GM04503 (cell line): Measurements from ENCODE around the gene METTL21C.

ENCODE experiments used
- DNase-seq: peaks from one replicate; pipeline ENCODE4 v3.0.0-alpha.2; 2012; ENCODE audit warnings: low read depth

METTL21C gene

GRCh38 chr13:102694937-102695336 is at the start of gene METTL21C:
METTL21C (minus strand) TSS chr13:102695044; CDS start chr13:102694498, 546 bp downstream.
- DNase-seq, result no peak

- DNase-seq, result no peak
These were observed 47.7 kb upstream of the METTL21C start for GRCh38 chr13:102742506-102742905.

DNA sequence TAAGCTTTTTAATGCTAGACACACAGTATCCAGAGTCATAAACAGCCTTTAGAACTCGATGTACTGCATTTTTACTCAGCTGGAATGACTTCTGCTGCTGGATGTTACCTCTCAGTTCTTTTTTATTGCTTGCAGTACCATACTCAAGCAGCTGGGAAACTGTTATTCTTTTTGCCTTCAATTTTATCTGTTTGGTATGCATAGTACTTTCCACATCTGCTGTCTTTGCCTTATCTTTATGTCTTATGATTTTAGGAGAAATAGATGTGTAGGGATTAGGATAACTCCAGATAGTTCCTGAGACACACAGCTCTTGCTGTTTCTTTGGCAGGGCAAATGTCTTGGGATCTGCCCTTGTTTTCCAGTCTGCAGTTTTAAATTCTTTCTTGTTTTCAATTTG is 47.3 kb upstream of the METTL21C start:
- no peak for DNase-seq

- no peak for DNase-seq
These were observed 34.9 kb upstream of the METTL21C start for GRCh38 chr13:102729560-102730270.

GRCh38 chr13:102726430-102726829 is 31.6 kb upstream of the METTL21C start:
- DNase-seq, result no peak

DNA sequence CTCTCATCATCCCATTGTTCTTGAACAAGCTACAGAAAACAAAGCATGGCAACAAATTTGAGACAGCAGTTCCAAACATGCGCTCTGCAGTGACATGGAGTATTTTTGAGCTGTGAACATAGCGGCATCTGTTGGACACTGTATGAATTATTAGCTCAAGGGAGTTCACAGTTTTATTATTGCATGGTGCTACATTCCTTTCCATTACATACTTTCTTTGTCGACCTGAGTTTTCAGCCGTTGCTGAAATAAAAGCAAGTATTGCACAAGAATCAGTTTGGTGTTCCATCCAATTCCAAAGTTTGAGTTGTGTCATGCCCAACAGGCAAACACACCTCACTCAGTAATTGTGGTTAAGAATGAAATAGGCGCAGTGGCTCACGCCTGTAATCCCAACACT is 30.1 kb upstream of the METTL21C start:
- DNase-seq, result peak; percentile 58

DNA sequence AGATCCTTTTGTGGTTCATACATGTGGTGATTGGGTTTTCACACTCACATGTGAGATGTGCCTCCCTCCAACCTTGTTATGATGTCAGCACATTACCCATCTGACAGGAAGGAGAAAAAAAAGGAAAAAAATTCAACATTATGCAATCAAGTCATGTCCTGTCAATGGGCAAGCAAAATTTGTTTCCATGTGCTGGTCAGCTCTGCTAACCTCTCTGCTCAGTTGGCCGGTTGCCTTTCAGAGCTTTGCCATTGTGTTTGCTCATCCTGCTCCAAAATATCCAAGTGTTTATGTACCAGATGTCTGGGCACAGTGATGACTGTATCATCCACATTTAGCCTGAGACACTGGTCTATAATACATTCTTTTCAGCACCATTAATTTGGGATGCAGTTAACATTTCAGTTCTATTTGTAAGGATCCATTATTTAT is 27.0 kb upstream of the METTL21C start:
- peak; percentile 97 for DNase-seq

DNA sequence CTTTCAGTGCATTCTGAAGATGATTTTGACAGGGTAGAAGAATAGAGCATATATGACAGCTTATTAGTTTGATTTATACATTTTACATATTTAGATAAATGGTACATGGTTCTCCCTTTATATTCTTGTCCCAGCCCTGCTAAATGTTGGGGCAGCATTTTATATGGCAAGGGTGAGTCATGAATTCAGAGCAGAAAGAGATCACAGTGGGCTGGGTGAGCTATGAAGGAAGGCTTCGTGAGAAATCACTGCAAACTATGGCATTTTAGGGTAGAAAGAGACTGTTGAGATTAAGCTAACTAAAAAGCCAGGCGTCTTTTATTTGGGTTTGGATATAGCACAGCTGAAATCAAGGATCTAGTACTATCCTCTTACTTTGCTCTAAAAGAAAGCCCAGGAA is 23.9 kb upstream of the METTL21C start:
- DNase-seq, result no peak

- DNase-seq, result no peak
These were observed 20.6 kb upstream of the METTL21C start for GRCh38 chr13:102715447-102715846.

GRCh38 chr13:102710261-102710679 is 15.4 kb upstream of the METTL21C start:
- DNase-seq, result peak; percentile 77

GRCh38 chr13:102709536-102709935 is 14.7 kb upstream of the METTL21C start:
- no peak for DNase-seq

DNA sequence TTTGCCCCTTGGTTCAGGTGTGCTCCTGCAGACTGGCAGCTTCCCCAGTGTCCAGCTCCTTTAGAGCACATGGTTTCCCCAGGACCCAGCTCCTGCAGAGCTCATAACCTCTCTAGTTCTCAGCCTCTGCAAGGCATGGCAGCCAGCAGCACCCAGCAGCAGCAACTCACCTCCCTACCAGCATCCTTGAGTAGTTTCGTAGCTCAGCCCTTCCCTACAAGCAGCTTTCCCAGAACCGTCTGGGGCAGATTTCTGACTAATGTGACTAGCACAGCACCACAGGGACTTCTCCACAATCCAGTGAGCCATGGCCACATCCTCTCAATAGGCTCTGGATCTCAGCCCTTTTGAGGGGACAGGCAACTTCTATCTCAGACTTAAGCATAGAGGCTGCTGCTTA is 14.1 kb upstream of the METTL21C start:
- no peak for DNase-seq

- no peak for DNase-seq
These were observed 13.4 kb upstream of the METTL21C start for GRCh38 chr13:102708211-102708610.

GRCh38 chr13:102707467-102707866 is 12.6 kb upstream of the METTL21C start:
- DNase-seq, result peak; percentile 88

- DNase-seq, result no peak
These were observed 9.6 kb upstream of the METTL21C start for GRCh38 chr13:102704238-102705058.

GRCh38 chr13:102703726-102704035 is 8.8 kb upstream of the METTL21C start:
- no peak for DNase-seq

GRCh38 chr13:102702965-102703725 is 8.3 kb upstream of the METTL21C start:
- DNase-seq, result no peak

DNA sequence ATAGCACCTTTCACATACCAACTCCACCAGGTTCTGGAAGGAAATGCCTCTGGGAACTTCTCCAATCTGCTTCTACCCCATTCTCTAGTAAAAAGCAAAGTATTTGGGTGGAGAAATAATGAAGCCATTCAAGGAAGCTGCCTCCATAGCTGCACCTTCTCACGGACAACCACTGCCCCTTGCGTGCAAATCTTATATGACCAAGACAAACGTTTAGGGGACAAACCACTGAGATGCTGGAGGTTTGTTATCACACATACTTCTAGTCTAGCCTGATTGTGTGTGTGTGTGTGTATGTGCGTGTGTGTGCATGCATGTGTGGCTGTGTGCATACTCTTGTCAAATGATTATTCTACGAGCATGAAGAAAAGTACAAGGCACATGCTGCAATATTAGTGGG is 6.5 kb upstream of the METTL21C start:
- DNase-seq, result no peak

- peak; percentile 27 for DNase-seq
These were observed 5.5 kb upstream of the METTL21C start for GRCh38 chr13:102700088-102701031.

DNA sequence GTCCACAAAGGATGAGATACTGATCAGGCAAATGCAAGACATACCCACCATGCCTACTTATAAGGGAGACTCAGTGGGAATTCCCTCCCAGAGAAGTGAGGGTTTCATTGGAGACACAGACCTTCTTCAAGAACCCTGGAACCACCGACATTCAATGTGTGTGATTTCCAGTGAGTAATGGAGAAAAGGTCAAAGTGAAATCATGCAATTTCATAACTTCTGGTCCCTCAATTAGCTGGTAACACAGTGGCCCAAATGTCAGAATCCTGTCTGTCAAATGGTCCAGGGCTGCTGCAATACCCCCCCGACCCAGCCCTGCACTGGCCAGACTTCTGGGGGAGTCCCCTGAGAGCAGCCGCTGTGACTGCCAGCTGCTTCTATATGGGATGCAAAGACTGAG is 4.7 kb upstream of the METTL21C start:
- no peak for DNase-seq

GRCh38 chr13:102698649-102698980 is 3.8 kb upstream of the METTL21C start:
- no peak for DNase-seq
